Activated CD8-positive, alpha-beta memory T cell treated with anti-CD3 and anti-CD28 coated beads, Interleukin-2, amount 50 U/mL, for 24 hours (primary cell): Measurements from ENCODE around the gene PI3.
"Not testable (repeated sequence)": the region's sequence is repeated elsewhere in the genome, so short reads cannot be mapped to it uniquely, and the experiment has no call there.

Experiments
- DNase-seq: peaks from one replicate; pipeline ENCODE4 v3.0.0-alpha.2; 2020; ENCODE audit errors: extremely low read depth

Gene PI3, protein sequence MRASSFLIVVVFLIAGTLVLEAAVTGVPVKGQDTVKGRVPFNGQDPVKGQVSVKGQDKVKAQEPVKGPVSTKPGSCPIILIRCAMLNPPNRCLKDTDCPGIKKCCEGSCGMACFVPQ

DNA sequence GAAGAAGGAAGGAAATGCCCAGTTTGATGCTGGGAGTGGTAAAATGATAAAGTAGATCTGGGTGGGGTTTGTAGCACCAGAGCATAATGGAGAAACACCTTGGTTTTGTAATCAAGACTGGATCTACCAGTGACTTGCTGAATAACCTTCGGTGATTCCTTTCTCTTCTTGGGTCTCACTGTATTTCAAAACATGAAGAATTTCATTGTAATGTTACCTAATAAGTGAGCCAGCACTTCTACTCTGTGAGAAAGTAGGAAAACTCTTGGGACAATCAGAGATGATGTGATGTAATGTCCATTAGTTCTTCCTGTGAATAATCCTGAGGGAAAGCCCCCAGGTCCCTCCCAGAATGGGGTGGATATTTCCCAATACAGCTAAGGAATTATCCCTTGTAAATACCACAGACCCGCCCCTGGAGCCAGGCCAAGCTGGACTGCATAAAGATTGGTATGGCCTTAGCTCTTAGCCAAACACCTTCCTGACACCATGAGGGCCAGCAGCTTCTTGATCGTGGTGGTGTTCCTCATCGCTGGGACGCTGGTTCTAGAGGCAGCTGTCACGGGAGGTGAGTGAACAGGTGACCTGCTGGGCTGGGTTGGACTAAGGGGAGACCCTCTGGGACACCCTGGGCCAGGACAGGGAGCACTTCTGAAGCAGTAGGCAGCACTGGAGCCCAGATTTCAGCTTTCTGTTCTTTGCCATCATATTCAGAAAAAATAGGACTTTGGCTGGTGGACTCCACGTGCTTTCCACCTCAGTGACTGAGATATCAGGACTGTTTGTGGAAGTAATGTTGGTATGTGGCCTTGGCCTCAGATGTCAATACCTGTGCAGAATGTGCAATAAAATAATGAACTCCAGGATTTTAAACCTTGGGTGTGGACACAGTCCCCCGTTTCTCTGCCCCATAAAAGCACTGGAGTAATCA is at the start of gene PI3:
PI3 (plus strand) TSS at position 469 of the 931 bp plus-strand sequence; CDS start at position 490, 21 bp downstream.
- DNase-seq: no peak

DNA sequence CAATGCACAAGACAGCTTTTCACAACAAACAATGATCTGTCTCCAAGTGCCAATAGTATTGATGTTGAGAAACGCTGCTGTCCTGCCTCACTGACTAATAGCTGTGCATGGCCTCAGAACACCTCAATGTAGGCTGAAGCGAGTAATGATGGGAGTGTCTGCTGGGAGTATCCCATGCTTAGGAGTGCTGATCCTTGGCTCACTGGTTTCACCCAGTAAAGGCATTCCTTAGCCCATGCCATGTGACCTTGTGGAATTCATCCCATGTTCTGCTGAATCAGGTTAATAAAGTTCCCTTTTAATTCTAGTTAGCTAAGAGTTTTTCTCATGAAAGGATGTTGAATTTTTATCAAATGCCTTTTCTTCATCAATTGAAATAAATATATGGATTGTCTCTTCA is 46.6 kb upstream of the PI3 start:
- DNase-seq: no peak

DNA sequence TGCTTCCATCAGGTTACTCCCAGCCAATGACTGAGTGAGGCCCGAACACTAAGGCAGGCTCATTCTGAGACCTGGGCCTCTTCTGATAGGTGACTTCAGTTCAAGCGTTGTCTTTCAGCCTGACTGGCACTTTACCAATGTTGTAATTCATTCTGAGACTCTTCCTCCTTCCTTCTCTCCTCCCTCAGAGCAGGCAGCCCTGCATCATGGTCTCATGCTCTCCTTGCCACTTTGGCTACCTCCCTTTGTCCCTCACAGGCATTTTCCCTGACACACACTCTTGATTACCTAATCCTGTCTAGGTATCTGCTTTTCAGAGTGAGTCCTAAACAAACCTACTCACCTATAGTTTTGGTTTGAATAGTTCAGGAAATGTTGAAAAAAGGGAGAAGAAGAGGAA is 37.8 kb upstream of the PI3 start:
- DNase-seq: no peak

DNA sequence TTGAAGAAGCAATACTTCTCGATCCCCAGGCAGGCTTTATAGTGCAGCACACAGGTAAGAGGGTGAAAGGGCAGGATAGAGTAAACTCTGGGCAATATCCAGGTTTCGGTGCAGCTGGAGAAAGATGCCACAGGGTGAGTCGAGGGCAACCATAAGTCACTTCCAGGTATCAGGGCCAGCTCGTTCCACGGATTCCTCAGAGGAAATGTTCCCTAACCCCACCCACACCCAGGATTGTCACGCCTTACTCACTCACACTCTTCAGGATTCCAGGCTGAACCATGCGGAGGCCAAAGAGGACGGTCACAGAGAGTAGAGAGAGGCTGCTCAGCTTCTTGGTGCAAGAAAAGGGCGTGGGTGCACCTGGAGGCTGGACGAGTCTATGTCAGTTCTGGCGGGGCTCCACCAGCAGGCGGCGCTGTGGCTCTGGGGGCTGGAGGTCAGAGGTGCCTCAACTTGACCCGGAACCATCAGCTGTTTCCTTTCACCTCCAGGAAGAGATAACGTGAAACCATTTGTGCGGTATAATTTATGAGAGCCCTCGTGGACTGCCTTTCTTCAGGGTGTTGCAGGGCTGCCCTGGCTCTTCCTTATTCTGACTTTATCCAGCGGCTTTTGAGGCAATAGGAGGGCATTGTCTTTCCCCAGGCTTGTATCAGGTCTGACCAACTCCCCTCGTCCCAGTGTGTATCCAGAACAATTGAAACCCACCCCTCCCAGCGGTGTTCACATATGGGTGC is 36.0 kb upstream of the PI3 start:
- peak; percentile 23 for DNase-seq

DNA sequence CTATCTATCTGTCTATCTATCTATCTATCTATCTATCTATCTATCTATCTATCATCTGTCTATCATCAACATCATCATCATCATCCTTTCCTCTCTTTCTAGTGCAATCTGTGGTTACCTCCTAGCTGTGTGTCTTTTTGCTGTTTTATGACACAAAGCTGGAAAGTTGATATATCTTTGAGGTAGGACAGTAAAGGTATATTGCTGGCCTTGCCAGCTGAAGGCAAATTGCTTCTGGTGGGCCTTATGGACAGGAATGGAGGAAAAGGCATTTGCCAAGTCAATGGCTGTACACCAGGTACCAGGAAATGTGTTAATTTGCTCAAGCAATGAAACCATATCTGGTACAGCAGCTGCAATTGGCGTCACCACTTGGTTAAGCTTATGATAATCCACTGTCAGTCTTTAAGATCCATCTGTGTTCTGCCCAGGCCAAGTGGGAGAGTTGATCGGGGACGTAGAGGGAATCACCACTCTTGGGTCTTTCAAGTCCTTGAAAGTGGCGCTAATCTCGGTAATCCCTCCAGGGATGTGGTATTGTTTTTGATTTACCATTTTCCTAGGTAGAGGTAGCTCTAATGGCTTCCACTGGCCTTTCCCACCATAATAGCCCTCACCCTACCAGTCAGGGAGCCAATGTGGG is 34.8 kb upstream of the PI3 start:
- not testable (repeated sequence) for DNase-seq

DNA sequence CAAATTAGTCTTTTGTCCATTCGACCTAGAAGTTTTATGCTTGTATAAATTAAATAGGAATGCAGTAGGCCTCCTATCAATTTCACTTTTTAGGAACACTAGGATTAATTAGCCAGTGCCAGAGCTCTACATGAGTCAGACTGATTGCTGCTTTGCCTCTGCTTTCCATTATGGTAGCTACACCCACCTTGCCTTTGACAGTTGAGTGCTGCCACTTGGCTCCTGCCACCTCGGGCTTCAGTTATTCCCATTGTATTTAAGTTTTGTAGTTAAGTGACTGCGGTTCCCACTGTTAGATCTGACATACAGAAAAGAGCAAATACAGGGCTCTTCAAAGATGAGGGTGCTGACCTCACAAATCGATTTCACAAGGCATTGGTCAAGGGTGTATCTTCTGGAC is 33.9 kb upstream of the PI3 start:
- DNase-seq: no peak

DNA sequence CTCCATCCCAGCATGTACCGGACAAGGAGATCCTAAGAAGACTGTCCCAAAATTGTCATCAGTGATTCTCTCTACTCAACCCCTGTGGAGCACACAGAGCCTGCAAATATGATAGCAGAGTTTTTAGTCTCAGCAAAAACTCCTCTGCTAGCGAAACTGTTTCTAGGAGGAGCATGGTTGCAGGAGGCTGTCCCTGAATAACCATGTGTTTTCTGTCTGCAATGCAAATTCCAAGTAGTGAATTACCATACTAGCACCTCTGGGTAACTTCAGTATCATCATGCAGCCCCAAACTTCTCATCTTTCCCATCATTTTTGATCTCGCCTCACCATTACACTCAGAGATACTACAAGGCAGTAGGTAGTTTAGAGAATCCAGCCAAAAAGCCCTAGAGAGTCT is 25.6 kb upstream of the PI3 start:
- no peak for DNase-seq

DNA sequence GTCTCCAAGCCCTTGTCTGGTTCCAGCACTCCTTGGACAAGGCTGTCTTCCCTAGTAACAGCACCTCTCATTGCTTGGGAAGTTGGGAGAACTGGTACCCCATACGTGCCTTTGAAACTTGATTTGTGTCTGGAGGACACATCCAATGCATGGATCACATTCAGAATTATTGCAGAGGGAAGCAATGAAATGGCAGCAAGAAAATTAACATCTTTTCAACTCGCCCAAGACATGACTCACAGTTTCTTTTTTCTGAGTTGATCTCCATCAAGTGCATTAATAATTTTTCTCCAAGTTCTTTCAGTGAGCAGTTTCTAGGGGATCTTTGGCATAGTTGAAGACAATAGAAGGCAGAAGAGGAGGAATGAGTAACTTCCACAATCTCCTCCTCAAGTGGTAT is 22.3 kb upstream of the PI3 start:
- DNase-seq: no peak

DNA sequence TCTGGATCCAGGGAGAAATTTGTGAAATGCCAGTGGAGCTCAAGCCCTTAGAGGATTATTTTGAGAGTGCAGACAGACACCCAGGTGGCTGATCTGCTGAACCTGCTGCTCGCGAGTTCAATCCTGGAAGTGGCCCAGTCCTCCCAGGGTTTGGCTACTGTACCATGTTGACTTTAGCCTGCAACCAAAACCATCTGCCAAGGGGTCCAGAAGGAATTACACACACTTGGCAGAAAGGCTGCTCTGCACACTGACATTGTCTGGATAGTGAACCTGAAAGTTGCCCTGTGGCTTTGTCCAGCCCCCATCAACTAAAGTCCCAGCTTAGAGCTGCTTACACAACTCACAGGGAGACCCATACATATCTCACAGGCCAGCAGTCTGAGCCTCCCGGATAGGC is 21.6 kb upstream of the PI3 start:
- DNase-seq: no peak

DNA sequence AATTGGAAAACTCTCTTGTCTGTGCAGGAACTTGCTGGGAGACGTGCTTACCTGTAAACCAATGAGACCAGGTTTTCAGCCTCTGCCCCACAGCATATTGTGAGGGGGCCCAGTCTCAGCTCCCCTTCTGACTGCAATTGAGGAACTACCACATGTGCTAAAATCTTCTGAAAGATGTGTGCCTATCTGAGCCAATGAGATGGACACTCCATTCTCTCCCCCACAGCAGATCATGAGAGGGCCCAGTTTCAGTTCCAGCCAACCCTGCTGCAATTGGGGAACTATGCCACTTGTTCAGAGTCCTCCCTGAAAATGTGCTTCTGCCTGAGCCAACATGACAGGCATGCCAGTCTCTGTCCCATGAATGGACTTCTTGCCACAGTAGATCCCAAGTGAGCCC is 20.9 kb upstream of the PI3 start:
- DNase-seq: no peak

DNA sequence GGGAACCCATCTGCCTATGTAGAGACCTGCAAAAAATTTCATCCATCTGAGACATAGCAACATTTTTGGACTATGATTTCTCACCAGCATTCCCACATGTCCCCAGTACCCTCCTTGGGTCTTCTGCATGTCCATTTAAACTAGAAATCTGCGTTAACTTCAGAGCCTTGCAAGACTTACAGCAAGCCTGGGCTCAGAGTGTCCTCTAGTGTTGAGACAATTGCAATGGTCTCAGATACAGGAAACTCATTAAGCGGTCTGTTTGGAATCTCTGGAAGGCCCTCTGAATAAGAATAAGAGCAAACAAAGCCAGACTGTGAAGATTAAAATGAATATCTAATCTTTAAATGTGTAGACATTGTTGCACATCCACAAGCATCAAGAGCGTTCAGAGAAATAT is 20.5 kb upstream of the PI3 start:
- no peak for DNase-seq

DNA sequence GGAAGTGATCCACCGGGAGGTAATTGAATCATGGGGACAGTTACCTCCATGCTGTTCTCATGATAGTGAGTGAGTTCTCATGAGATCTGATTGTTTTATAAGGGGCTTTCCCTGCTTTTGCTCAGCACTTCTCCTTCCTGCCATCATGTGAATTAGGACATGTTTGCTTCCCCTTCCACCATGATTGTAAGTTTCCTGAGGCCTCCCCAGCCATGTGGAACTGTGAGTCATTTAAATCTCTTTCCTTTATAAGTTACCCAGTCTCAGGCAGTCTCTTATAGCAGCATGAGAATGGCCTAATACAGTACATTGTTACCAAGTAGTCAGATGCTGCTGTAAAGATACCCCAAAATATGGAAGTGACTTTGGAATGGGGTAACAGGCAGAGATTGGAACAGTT is 19.9 kb upstream of the PI3 start:
- not testable (repeated sequence) for DNase-seq

DNA sequence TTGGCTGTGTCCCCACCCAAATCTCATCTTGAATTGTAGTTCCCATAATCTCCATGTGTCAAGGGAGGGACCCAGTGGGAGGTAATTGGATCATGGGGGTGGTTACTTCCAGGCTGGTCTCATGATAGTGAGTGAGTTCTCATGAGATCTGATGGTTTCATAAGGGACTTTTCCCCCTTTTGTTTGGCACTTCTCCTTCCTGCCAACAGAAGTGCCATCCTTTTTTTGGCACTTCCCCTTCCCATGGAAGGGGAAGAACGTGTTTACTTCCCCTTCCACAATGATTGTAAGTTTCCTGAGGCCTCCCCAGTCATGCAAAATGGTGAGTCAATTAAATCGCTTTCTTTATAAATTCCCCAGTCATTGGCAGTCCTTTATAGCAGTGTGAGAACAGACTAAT is 18.0 kb upstream of the PI3 start:
- DNase-seq: no peak

DNA sequence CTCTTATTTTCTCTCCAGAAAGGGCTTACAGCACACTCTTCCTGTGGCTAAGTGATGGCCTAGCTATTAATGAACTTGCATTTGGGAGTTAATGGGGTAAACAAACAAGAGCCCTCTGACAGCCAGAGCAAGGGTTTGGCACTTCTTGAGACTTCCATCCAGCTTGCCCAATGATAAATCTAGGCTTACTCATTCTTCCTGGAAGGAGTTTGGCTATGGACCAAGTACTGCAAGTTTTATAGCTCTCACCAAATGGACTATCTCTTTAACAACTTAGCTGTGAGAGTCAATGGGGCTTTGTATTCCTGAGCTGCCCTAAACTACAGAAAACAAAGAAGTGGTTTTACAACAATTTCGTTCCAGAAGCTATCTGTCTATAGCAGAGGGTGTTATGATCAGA is 16.7 kb upstream of the PI3 start:
- no peak for DNase-seq

DNA sequence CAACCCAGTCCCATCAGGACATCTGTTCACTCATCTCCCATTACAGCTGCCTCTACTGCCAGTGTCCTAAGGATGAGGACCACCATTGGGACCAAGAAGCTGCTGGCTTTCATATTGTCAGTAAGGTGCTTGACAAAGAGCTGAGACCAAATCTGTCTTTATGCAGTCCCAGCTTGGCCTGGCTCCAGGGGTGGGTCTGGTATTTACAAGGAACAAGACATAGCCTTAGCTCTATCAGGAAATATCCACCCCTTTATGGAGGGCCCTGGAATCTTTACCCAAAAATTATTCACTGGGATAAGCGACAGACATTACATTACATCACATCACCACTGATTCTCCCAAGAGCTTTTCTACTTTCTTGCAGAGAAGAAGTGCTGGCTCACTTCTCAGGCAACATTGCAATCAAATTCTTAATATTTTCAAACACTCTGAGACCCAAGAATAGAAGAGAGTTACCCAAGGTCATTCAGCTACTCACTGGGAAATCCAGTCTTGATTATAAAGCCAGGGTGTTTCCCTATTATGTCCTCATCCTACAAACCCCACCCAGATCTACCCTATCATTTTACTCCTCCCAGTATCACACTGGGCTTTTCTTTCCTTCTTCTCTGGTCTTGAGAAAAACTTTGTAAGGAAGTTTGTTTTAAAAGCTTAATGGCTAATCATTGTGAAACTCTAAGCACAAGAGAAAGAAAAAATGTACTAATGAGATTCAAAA is 11.5 kb upstream of the PI3 start:
- DNase-seq: no peak

DNA sequence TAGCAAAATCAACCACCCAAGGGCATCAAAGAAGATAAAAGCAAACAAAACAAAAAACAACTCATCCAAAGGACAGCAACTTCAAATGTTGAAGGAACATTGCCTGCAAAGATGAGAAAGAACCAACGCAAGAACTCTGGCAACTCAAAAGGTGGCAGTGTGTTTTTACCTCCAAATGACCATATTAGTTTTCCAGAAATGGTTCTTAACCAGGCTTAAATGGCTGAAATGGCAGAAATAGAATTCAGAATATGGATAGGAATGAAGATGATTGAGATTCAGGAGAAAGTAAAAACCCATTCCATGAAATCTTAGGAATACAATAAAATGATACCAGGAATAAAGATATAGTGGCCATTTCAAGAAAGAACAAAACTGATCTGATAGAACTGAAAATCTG is 9.8 kb upstream of the PI3 start:
- no peak for DNase-seq

DNA sequence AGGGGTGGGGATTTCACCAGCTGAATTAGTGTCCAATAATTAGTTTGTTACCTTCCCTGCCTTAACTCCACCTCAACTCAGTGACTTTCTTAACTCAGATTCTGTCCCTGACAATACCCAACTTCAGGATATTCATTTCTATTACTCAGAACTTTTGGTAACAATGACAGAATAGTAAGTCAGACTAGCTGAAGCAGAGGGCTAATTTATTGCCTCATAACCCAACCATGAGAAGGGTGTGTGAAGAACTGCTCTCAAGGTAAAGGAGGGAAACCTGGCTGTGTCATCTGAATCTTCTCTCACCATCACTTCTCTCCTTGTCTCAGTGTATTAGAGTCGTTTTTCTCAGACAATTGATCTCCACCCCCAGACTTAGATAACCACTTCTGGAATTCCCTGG is 1.2 kb upstream of the PI3 start:
- DNase-seq: no peak

DNA sequence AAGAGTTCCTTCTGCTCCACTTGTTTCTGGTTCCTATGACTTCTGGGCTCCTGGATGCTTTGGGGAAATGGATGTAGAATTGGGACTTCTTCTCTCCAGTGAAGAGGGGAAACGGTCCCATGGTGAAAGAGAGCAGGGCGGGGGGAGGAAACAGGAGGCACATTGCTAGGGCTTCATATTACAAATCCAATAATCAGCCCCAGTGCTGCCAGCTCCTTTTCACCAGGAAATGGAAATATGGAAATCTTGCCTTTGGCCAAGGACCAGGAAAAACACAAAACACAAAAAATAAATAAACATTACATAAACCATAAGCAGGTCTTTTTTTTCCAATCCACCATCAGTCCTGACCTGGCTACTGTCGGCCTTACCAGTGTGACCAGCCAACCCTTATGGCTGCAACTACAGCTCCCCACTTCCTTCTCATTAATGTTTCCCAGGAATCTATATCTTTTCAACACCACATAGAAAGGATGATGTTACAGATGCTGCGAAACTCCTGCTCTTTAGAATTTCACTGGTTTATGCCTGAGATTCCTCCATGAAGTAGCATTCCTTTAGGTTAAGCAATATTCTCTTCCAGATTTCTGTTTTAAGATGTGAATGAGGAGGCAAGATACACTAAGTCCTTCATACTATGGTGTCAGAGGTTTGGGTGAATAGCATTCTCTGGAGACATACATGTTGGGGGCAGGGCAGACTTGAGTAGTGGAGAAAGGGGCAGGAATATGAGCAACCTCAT is 2.0 kb downstream of the PI3 start:
- no peak for DNase-seq

DNA sequence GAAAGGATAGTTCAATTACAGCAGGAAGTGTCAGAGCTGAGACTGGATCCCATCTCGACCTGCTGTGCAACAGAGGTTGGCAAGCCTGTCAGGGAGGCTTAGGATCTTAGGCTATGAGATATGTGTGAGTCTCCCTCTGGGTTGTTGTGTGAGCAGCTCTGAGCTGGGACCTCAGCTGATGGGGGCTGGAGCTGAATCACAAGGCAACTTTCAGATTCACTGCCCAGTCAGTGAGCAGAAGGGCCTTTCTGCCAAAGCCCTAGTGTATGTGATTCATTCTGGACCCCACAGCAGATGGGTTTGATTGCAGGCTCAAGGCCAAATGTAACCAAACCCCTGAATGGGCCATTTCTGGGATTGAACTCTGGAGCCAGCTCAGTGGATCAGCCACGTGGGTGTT is 4.5 kb downstream of the PI3 start:
- DNase-seq: no peak

DNA sequence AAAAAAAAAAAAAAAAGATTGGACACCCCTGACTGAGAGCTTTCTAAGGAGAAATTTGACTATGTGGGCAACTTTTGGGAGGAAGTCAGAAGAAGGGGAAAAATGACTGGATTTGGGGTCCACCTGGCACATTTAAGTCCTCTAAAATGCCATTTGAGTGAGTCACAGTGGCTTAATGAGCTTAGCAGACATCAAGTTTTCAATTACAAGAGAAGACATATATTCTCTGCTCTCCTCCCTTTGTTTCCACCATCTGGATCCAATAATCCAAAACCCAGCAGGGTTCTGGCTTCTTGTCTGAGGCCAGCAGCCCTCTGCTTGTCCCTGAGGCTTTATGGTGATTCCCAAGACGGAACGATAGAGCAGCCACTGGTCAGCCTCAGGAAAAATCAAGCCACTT is 6.9 kb downstream of the PI3 start:
- DNase-seq: no peak

DNA sequence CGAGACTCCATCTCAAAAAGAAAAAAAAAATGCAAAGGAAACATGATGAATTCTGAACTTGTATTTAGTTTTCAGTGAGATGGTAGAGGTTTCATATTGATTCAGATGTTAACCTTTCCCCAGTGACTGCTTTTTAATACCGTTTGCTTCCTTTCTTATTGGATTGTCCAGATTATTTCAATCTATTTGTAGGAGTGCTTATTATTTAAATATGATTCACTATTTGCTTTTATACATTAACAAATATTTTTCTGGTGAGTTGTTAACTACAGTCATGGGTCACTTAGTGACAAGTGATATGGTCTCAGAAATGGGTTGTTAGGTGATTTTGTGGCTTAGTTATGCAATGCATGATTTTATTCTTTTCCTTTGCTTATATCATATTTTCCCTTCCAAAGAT is 8.4 kb downstream of the PI3 start:
- DNase-seq: no peak
